Lower lobe of right lung (tissue), 2 donors: Measurements from ENCODE around the gene LHFPL3. TPM values are rescaled to one million over a fixed set of nuclear protein-coding genes. Genes with fewer than 3 reads are reported as not detected.

Experiments
- ATAC-seq, 2 donors: fragments of 200-7000 bp; cut with Tn5 transposase; one replicate each; pipeline ENCODE4 v1.9.1; 2020 to 2022; ENCODE audit warnings: mild to moderate bottlenecking in 2 of 2, moderate library complexity in 2 of 2
- DNase-seq: peaks from one replicate; pipeline ENCODE4 v3.0.0-alpha.2; 2020
- H3K27ac ChIP-seq: fragments of 200-600 bp; one replicate; pipeline ENCODE4 v1.8.0; 2022
- H3K27me3 ChIP-seq: fragments of 200-600 bp; one replicate; pipeline ENCODE4 v1.8.0; 2022; ENCODE audit warnings: low read depth
- H3K36me3 ChIP-seq: fragments of 200-600 bp; one replicate; pipeline ENCODE4 v1.8.0; 2022; ENCODE audit warnings: mild to moderate bottlenecking
- H3K4me1 ChIP-seq: fragments of 200-600 bp; one replicate; pipeline ENCODE4 v1.8.0; 2022
- H3K4me3 ChIP-seq: fragments of 200-600 bp; one replicate; pipeline ENCODE4 v1.8.0; 2022; ENCODE audit warnings: mild to moderate bottlenecking
- H3K9me3 ChIP-seq: fragments of 200-600 bp; one replicate; pipeline ENCODE4 v1.8.0; 2022
- CTCF ChIP-seq: fragments of 200-600 bp; IDR thresholded peaks from one replicate; pipeline ENCODE4 v1.8.0; 2022; ENCODE audit warnings: antibody characterized with exemption, mild to moderate bottlenecking
- intact Hi-C: fragments of 100-400 bp; cut with DNase I; formaldehyde crosslinking; loops from one replicate; pipeline ENCODE4 v1.11.0; 2022
- total RNA-seq: library from RNA; stranded (reverse); fragmentation: NEBNext Ultra II Directional; extraction: Animal tissue kit (Norgen Biotek cat#: 25700); gene quantifications from one replicate; pipeline ENCODE4 v1.2.1, GENCODE V29; 2021
- donor health status: DM: no; HTN: yes; CAD: no; lungs with severe emphysema.

The LHFPL3 gene
- total RNA-seq, 1 donor from 2014 or later: not detected

DNA sequence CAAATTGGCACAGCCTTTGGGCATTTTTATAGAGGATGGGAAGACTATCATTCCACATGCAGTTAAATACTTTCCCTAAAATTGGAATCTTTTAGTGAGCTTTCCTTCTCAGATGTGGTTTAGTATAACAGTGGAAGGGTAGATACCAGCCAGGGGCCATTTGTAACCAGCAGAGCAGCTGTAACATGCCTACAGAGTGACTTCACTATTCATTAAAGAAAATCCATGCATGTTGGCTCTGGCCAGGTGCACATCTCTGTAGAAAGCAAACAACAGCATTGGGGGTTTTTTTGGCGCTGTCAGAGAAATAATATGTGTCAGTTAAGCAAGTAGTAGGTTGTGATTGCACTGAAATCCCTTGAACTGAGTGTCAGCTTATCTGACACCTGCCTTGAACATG lies 115.6 kb downstream of the LHFPL3 start:
- intact Hi-C loops: no loop called here
- H3K27me3 ChIP-seq: no peaks in the 10 kb centered on the region
- H3K4me3 ChIP-seq: no peak overlapping the region
- no peak for TF ChIP-seq CTCF
- DNase-seq (no peak), ATAC-seq (no peak)
- H3K4me1 ChIP-seq: no peaks in the 10 kb centered on the region
- no peaks in the 10 kb centered on the region for H3K9me3 ChIP-seq
- H3K27ac ChIP-seq: no peak overlapping the region
- no peaks in the 10 kb centered on the region for H3K36me3 ChIP-seq

- Histone ChIP-seq H3K4me3 (no peak overlapping the region), H3K9me3 (no peaks in the 10 kb centered on the region), H3K27me3 (no peaks in the 10 kb centered on the region), H3K36me3 (no peaks in the 10 kb centered on the region), H3K27ac (no peak overlapping the region), H3K4me1 (no peaks in the 10 kb centered on the region)
- DNase-seq (no peak), ATAC-seq (no peak)
- intact Hi-C loops: no loop called here
- no peak for TF ChIP-seq CTCF
These were observed 117.0 kb downstream of the LHFPL3 start for GRCh38 chr7:104445393-104445792.

- Histone ChIP-seq H3K36me3 (no peaks in the 10 kb centered on the region), H3K9me3 (no peaks in the 10 kb centered on the region), H3K27ac (no peak overlapping the region), H3K4me1 (no peaks in the 10 kb centered on the region), H3K4me3 (no peak overlapping the region), H3K27me3 (no peaks in the 10 kb centered on the region)
- intact Hi-C loops: no loop called here
- DNase-seq (no peak), ATAC-seq (no peak)
- TF ChIP-seq CTCF: no peak
These were observed 122.5 kb downstream of the LHFPL3 start for GRCh38 chr7:104450861-104451260.

- no peak for TF ChIP-seq CTCF
- Histone ChIP-seq H3K4me3 (no peak overlapping the region), H3K9me3 (no peaks in the 10 kb centered on the region), H3K27ac (no peak overlapping the region), H3K27me3 (no peaks in the 10 kb centered on the region), H3K4me1 (no peaks in the 10 kb centered on the region), H3K36me3 (no peaks in the 10 kb centered on the region)
- no peak for ATAC-seq
- intact Hi-C loops: no loop called here
- DNase-seq: no peak
These were observed 124.8 kb downstream of the LHFPL3 start for GRCh38 chr7:104453190-104453589.

DNA sequence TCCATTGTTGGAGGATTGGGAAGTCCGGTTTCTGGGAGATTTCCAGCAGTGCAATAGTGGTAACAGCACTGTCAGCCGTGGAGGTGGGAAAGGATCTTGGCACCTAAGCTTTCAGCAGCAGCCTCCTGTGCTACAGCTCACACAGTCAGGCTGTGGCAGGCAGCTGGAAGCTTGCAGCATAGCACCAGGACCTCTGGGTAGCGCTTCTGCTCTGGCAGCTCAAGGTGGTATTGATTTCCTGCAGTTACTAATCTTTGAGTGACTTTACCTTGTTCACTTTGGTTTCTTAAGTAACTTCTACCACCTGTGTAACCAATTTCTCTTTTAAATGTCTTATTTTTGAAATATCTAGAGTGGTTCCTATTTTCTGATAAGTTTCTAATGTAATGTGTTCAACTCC lies 130.5 kb downstream of the LHFPL3 start:
- DNase-seq: no peak
- no peaks in the 10 kb centered on the region for H3K4me1 ChIP-seq
- H3K27ac ChIP-seq: no peak overlapping the region
- ATAC-seq: no peak
- no peak overlapping the region for H3K4me3 ChIP-seq
- intact Hi-C loops: no loop called here
- H3K27me3 ChIP-seq: no peaks in the 10 kb centered on the region
- no peak for TF ChIP-seq CTCF
- no peaks in the 10 kb centered on the region for H3K36me3 ChIP-seq
- no peaks in the 10 kb centered on the region for H3K9me3 ChIP-seq

GRCh38 chr7:104469166-104469820 lies 140.9 kb downstream of the LHFPL3 start:
- no peaks in the 10 kb centered on the region for H3K9me3 ChIP-seq
- no peaks in the 10 kb centered on the region for H3K36me3 ChIP-seq
- ATAC-seq: no peak
- TF ChIP-seq CTCF: no peak
- intact Hi-C loops: no loop called here
- H3K4me3 ChIP-seq: no peak overlapping the region
- no peaks in the 10 kb centered on the region for H3K4me1 ChIP-seq
- no peak overlapping the region for H3K27ac ChIP-seq
- DNase-seq: no peak
- no peaks in the 10 kb centered on the region for H3K27me3 ChIP-seq
